Activated CD8-positive, alpha-beta memory T cell treated with anti-CD3 and anti-CD28 coated beads, Interleukin-2, amount 50 U/mL, for 24 hours (primary cell): ENCODE measurements around the gene ADAP2.
"Not testable (repeated sequence)": the region's sequence is repeated elsewhere in the genome, so short reads cannot be mapped to it uniquely, and the experiment has no call there.

Source experiments
- DNase-seq: peaks from one replicate; pipeline ENCODE4 v3.0.0-alpha.2; 2020; ENCODE audit errors: extremely low read depth

ADAP2 gene, protein sequence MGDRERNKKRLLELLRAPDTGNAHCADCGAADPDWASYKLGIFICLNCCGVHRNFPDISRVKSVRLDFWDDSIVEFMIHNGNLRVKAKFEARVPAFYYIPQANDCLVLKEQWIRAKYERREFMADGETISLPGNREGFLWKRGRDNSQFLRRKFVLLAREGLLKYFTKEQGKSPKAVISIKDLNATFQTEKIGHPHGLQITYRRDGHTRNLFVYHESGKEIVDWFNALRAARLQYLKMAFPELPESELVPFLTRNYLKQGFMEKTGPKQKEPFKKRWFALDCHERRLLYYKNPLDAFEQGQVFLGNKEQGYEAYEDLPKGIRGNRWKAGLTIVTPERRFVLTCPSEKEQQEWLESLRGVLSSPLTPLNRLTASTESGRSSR

DNA sequence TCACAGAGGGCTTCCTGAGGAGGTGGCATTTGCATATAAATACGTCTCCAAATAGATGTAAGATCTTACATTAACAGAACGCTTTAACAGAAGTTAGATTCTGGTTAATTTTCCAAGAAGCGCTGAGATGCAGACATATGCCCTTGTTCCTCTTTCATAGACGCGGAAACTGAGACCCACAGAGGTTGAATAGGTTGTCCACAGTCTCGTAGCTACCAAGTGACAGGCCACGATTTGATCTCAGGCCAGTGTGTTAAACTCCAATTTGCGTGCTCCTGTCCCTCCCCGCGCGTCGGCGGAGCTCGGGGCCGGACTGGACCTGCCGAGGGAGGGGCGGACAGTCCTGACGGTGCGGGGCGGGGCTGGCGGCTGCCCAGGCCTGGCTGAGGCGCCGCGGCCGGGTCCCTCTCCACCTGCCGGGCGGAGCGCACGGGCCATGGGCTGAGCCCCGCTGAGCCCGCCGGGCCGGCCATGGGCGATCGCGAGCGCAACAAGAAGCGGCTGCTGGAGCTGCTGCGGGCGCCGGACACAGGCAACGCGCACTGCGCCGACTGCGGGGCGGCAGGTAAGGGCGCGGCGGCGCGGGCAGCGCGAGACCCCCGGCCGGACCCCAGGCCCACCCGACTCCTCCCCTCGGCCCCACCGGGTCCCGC is at the start of gene ADAP2:
Gene ADAP2, plus strand, starts transcription at position 402 of the 653 bp plus-strand sequence. Its CDS starts 70 bp downstream, at position 472.
- DNase-seq = no peak

DNA sequence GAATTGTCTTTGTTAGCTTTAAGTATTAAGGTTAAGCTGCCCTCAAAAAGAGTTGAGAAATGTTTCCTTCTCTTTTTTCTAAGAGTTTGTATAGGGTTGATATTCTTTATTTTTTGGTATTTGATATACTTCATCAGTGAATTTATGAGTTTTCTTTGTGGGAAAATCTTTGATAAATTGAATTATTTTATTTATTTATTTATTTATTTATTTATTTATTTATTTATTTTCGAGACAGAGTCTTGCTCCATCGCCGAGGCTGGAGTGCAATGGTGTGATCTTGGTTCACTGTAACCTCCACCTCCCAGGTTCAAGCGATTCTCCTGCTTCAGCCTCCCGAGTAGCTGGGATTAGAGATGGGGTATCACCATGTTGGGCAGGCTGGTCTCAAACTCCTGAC is 35.6 kb upstream of the ADAP2 start:
- no peak for DNase-seq

DNA sequence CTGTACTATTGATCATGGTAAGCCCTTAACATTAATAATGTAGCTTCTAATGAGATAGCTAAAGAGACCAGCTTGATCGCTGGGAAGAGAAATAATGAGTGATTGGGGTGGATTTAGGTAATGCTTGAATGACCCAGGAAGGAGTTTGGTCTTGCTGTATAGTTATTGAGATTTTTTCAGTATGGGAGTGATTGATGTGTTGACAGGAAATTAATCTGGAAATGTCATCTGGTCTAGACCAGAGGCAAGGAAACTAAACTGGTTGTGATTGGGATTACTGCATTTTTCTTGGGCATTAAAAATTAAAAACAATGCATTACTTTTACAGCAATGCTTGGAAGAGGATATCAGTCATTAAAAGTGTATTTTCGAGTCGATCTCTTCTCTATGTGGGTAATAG is 27.5 kb upstream of the ADAP2 start:
- DNase-seq = no peak

DNA sequence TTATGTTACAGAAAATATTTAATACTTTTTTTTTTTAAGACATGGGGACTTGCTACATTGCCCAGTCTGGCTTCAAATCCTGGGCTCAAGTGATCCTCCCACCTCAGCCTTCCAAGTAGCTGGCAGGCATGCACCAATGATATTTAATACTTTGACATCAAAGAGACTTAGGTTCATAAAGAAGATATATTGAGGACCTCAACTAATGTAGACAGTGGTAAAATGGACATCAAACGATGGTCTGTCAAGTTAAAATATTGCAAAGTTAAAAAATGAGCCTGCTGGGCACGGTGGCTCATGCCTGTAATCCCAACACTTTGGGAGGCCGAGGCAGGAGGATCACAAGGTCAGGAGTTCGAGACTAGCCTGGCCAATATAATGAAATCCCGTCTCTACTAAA is 24.4 kb upstream of the ADAP2 start:
- no peak for DNase-seq

DNA sequence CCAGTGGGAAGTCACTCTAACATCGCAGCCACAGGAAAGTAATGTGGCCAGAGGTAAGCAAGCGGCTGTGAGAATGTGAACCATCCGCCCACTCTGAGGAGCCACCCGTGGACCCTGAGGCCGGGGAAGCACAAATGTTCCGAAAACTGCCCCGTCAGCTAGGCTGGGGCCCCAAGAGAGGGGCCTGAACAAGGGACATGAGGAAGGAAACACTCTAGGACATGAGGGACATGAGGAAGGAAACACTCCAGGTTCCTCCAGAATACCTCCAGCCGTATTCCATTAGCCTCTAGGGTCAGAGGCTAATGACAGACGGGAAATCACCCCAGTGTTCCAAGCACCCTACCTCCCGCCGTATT is 16.0 kb upstream of the ADAP2 start:
- DNase-seq = no peak

DNA sequence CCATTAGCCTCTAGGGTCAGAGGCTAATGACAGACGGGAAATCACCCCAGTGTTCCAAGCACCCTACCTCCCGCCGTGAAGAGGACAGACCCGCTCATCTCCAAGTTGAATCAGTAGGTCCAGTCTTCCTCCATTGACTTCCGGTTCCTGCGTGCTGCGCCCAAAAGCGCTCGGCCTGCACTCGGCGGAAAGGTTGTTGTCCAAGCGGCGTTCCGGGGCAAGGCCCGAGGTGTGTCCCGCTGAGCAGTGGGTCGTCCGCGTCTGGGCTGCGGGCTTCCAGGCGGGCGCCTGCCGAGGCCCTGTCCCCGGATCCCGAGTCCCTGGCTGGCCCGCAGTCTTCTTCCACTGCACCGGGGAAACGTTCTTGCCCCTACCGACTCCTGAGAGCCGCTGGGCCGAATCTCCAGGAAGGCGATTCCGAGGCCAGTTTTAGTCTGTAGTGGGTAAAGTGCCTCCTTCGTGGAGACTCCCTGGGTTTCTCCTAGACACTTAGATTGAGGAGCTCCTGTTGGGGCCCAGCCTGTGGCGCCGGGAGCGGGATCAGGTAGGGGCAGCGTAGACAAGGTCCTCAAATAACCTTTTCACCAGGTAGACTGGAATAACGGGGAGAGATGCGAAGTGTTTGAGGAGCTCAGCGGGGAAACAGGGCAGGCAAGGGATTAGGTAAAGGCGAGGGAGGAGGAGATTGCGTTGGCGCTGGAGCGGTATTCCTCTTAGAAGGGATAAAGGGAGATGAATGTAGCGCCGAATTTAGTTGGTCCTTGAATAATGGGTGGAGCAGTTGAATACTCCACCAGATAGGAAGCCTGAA is 15.4 kb upstream of the ADAP2 start, which contains the start of gene TEFM:
Gene TEFM, minus strand, starts transcription at position 138 of the 811 bp plus-strand sequence. Its CDS starts 40 bp downstream, at position 98.
- peak; percentile 74 for DNase-seq

DNA sequence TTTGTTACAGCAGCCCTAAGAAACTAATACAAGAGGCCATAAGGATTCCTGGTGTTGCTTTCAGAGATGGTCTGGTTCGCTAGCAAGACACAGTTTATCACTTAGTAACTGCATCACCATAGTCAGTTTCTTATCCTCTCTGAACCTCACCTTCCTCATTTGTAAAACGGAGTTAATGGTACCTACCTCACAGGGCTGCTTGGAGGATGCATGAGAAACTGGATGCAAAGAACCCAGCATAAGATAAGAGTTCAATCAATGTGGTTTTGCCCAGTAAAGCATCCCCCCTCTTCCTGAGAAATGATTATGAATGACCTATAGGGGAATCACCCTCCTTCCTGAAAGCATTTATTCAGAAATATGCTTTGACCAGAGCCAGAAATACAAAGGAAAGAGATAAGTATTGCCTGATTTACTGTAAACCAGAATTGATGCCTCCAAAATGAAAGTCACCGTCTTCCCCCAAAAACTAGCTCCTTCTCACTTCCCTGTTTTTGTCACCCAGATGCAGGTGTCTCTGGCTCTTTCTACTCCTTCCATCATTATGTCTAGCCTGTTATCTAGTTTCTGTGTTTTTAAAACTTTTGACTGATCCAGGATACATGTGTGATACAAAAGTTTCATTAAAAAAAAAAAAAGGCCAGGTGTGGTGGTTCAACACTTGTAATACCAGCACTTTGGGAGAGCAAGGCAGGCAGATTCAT is 12.9 kb upstream of the ADAP2 start:
- DNase-seq = no peak

DNA sequence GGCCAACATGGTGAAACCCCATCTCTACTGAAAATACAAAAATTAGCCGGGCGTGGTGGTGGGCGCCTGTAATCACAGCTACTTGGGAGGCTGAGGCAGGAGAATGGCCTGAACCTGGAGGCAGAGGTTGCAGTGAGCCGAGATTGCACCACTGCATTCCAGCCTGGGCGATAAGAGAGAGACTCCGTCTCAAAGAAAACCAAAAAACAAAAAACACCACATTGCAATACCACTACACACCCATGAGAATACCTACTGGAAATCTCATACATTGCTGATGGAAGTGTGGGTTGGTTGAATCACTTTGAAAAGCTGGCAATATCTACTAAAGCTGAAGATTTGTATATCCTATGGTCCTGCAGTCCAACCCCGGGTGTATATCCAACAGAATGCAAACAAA is 11.6 kb upstream of the ADAP2 start:
- not testable (repeated sequence) for DNase-seq

DNA sequence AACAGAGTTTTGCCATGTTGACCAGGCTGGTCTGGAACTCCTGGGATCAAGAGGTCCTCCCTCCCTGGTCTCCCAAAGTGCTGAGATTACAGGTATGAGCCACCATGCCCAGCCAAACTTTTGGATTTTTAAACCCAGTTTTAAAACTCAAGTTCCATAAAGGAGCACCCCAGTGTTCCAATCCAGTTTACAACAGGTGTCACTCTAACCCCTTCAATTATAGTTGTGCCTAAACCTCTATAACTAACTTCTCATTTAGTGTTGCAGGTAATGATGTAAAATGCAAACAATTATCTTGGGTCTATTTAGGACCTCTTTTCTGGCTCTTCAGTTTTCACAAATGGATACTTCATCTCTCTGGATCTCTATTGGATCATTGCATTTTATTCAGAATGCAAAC is 7.8 kb upstream of the ADAP2 start:
- no peak for DNase-seq

DNA sequence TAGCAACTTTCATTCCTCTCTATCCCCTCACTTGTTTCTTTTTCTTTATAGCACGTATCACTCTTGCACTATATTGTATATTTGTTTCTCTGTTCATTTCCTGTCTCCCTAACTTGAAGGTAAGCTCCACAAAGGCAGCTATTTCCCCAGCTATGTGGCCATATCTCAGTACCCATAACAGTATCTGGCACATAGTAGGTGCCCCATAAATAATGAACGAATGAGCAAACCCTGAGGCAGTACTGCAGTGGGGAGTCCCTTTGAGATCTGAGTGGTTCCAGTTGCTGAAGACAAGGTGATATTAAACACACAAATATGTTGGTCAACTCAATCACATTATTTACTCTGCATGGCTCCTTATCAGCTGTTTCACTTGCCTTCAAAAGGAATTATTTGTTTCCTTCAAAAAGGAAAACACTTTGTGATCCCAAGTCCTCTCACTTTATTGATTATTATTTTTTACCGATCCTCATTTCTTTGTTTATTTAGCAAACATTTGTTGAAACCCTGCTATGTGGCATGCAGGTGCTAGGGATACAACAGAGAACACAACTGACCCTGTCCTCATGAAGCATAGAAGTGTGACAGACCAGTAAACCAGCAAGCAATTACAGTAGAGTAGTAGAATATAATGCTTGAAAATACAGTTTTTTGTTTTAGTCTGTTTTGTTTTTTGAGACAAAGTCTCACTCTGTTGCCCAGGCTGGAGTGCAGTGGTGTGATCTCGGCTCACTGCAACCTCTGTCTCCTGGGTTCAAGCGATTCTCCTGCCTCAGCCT is 5.7 kb upstream of the ADAP2 start:
- DNase-seq = no peak

DNA sequence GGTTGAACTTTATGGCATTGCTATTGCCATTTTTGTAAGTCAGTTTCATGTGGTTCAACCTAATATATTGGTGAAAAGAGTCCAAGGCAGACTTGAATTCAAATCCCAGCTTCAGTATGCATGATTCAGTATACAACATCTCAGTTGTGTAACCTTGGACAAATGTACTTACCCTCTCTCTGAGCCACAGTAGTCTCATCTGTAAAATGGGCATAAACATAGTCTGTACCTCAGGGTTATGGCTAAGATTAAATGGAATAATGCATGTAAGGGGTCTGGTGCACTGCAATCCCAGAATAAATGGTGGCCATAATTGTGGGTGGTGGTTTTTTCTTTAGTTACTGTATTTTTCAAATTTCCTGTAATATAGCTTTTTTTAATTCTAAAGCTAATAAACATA is 4.7 kb upstream of the ADAP2 start:
- no peak for DNase-seq

DNA sequence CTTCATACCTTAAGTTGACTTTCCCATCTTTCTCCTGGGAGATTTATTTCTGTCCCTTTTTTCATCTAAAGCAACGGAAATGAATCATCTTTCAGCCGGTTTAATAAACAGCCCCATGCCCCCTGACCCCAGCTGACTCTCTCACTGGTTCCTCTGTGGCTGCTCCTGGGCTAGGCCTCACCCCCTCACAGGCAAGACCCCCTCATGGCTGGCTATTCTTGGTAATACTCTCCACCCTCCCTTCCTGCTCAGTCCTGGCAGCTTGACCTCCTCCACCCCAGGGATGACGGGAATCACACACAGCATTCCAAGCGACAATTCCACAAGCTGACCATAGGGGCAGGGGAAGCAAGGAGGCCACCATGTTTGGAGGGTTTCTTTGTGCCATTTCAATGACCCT is 1.5 kb upstream of the ADAP2 start:
- no peak for DNase-seq

DNA sequence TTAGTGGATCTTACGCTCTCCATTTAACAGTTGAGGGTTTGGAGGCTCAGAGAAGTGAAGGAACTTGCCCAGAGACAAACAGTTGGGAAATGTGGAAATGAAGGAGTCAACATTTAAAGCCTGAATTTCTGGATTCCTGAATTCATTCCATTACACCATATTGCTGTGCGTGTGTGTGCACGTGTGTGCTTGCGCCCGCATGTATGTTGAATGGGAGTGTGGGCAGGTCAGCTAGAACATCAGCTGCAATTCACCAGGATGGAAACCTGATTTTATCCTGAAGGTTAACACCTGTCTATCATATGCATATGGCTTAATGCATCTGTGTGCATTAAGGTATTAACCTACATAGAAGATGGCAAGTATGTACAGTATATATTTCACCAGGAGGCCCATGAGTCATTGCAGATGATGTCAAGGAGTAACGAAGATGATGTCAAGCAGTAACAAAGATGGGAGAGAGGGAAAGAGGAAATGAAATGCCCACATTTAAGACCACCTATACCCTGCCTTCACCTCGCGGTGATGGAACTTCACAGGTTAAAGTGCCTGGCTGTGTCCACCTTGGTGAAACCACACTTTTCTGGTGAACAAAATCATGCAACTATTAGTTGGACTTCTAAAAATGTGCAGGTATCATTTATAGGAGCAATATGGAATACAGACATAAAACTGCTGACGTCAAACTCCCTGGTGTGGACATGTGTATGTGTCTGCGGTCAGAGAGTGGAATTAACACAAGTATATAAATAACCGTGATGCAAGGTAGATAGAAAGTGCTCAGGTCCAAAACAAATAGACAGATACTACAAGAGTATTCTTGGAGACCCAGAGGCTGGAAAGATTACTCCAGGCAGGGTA is 832 bp upstream of the ADAP2 start:
- DNase-seq = no peak

DNA sequence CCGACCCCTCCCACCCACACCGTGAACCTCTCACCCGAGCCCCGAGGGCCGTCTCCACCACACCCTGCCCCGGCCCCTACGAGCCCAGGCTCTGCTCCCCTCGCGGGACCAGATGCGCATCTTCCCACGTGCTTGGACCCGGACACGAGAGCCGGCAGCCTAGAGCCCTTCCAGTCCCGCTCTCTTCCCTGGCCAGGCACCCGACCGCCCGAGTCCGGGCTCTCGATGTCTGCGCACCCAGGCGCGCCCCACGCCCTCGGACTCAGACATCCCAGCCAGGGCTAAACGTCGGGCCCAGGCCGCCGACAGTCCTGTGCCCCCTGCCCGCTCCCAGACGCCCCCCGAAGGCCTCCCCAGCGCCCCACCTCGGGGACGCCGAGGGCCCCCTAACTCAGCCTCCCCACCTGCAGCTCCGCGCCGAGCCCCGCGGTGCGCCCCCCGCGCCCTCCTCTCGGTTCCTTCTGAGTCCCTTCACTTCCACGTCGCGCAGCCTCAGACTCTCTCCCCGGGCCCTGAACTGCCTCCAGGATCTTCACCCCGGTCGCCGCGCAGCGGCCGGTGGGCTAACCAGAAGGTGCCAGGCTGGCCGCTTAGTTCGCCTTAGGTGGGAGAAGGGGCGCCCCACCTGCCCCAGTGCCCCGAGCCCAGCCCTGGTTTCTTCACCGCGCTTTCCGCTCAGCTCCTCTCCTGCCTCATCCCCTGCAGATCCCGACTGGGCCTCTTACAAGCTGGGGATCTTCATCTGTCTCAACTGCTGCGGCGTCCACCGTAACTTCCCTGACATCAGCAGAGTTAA is 688 bp downstream of the ADAP2 start:
- DNase-seq = no peak

DNA sequence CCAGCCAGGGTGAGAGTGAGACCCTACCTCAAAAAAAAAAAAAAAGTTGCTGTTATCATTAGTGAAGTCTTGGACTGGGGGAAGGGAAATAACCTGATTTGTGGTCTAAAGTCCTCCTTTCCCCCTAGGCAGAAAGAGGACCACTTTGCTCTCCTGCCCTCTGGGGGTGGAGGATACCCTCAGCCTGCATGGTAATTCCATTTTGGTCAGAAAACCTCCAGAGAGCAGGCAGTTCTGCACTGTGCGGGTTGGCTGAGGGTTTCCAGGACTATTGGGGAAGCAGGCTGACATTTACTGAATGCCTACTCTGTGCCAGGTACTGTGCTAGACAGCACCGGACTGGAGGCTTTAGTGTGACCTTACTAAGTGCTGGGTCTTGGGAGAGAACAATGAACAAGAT is 2.6 kb downstream of the ADAP2 start:
- DNase-seq = no peak

DNA sequence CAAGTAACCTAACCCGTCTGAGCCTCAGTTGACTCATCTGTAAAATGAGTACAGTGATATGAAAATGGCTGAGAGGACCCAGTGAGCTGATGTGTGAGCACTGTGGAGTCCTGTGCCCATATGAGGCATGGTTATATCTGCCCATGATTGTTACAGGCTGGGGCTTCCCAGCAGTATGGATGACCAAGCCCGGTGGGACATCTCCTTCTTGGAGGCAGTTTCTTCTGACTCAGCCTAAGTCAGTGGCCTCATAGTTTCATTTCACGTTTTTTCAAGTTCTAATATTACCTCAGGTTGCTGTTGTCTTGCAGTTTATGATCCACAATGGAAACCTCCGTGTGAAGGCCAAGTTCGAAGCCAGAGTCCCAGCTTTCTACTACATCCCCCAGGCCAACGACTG is 4.8 kb downstream of the ADAP2 start:
- no peak for DNase-seq

DNA sequence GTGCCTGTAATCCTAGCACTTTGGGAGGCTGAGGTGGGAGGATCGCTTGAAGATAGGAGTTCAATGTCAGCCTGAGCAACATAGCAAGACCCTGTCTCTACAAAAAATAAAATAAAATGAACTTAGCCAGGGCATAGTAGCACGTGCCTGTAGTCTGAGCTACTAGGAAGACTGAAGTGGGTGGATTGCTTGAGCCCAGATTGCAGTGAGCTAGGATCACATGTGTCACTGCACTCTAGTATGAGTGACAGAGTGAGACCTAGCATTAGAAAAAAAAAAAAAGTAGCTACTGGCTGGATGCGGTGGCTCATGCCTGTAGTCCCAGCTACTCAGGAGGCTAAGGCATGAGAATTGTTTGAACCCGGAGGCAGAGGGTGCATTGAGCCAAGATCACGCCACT is 6.0 kb downstream of the ADAP2 start:
- DNase-seq = no peak

DNA sequence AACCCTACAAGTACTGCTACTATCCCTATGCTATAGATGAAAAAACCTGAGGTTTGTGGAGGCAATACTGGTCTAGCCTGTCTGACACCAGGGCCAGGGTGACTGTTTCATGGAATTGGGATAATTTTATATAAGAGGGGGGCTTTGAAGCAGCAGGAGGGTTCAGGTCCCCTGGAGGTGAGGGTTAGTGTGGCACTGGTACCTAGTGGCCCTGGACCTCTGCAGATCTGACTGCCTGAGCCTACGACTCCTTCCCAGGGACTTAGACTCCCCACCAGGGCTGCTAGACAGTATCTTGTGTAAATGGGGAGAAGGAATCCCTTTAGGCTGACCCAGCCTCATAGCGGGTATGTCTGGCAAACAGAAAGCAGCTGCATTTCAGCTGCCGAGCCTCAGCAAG is 6.8 kb downstream of the ADAP2 start:
- DNase-seq = no peak

DNA sequence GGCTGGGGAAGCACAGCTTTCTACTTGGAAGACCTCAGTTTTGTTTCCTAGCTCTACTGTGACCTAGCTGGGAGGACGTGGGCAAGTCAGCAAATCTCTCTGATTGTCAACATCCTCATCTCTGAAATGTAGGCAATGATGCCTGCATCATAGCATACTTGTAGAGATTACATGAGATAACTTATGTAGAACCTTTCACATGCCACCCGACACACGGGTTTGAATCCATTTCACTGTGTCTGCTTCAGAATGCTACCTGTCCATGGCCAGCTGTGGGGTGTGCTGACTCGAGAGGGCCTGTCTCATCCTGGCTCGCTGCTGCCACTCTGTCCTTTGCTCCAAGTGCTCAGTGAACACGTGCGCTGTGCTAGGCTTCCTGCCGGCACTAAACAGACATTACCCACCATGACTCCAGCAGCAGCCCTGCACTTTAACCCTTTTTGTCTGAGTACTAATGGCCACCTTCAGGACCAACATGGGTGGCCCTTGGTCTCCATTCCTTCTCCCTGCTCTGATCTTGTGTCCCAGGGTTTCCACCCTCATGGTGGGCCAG is 7.4 kb downstream of the ADAP2 start:
- DNase-seq = no peak
